Activated naive CD8-positive, alpha-beta T cell (primary cell): Measurements from ENCODE around the gene USP37.
"Not testable (repeated sequence)": the region's sequence is repeated elsewhere in the genome, so short reads cannot be mapped to it uniquely, and the experiment has no call there.

Experiments used
- H3K27ac Mint-ChIP-seq: one replicate; pipeline ENCODE4 v1.8.0; 2021; ENCODE audit warnings: mixed read lengths
- H3K27me3 Mint-ChIP-seq: one replicate; pipeline ENCODE4 v1.8.0; 2021; ENCODE audit warnings: mixed read lengths
- H3K36me3 Mint-ChIP-seq: one replicate; pipeline ENCODE4 v1.8.0; 2021; ENCODE audit warnings: mixed read lengths
- H3K4me1 Mint-ChIP-seq: one replicate; pipeline ENCODE4 v1.8.0; 2021; ENCODE audit warnings: low read depth, mixed read lengths
- H3K4me3 Mint-ChIP-seq: one replicate; pipeline ENCODE4 v1.8.0; 2021; ENCODE audit warnings: mild to moderate bottlenecking, mixed read lengths
- H3K9me3 Mint-ChIP-seq: one replicate; pipeline ENCODE4 v1.8.0; 2021; ENCODE audit warnings: low read depth, mixed read lengths

Gene USP37

DNA sequence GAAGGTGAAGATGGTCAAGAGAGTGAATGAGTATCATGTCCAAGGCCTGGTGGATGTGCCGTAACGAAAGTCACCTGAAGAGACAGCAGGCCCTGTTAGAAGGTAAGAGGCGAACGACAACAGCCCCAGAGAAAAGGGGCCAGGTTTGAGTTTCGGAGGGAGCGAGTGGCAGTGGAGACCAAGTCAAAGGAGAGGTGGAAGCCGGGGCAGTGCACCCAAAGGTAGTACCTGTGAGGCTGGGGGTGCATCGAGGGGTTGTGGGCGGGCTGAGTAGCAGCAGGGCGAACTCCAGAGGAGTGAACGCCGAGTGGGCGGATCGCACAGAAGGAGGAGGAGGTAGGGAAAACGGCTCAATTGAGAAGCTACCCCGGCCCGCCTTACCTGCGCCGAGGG lies 358 bp downstream of the USP37 start:
- H3K36me3 Mint-ChIP-seq: peaks cover 9% of the 10 kb centered on the region
- no peaks in the 10 kb centered on the region for H3K9me3 Mint-ChIP-seq
- H3K4me1 Mint-ChIP-seq: peaks cover 60% of the 10 kb centered on the region
- H3K27me3 Mint-ChIP-seq: no peaks in the 10 kb centered on the region
- H3K27ac Mint-ChIP-seq: peak overlapping the region; percentile 100
- H3K4me3 Mint-ChIP-seq: peak overlapping the region; percentile 96

DNA sequence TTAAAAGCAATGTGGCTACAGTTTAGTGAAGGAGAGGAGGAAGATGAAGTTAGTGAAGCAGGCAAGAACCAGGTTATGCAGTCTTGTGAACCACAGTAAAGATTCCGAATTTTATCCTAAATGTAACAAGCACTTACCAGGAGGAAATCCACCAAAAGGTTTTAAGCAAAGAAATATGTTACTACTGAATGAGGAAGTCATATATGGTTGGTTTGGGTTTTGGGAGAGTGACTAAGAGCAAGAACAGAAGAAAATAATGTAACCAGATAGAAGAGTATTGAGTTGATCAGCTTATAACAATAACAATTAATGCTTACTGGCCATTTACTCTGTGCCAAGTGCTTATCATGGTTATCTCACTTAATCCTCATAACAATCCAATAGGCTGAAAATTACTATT lies 1.9 kb downstream of the USP37 start:
- Mint-ChIP-seq H3K9me3 (no peaks in the 10 kb centered on the region), H3K27me3 (no peaks in the 10 kb centered on the region), H3K4me1 (peaks cover 60% of the 10 kb centered on the region), H3K27ac (peak overlapping the region; percentile 100), H3K4me3 (peak overlapping the region; percentile 96), H3K36me3 (peaks cover 12% of the 10 kb centered on the region)

DNA sequence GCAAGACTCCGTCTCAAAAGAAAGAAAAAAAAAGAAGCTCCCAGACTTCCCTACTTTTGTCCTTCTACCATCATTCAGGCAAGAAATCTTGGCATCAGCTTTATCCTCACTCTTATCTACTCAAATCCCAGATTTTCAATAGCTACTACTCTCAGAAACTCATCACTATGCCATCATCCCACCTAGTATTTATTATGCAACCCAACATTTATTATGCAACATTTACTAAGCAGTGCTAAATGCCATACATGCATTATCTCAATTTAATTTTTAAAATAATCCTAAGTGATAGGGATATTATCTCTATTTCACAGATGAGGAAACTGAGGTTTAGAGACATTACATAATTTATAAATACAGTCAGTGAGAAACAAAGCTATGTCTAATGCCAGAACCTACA lies 4.1 kb downstream of the USP37 start:
- no peaks in the 10 kb centered on the region for H3K9me3 Mint-ChIP-seq
- no peak overlapping the region for H3K4me3 Mint-ChIP-seq
- H3K27me3 Mint-ChIP-seq: no peaks in the 10 kb centered on the region
- no peak overlapping the region for H3K27ac Mint-ChIP-seq
- peaks cover 18% of the 10 kb centered on the region for H3K36me3 Mint-ChIP-seq
- peaks cover 46% of the 10 kb centered on the region for H3K4me1 Mint-ChIP-seq

DNA sequence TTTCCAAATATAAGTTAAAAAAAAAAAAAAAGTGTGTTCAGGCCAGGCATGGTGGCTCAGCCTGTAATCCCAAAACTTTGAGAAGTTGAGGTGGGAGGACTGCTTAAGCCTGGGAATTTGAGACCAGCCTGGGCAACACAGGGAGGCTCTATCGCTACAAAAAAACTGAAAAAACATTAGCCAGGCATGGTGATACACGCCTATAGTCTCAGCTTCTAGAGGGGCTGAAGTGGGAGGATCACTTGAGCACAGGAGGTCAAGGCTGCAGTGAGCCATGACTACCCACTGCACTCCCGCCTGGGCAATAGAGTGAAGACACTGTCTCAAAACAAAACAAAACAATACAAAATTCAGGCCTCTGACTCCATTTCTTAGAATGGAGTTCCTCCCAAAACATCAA lies 9.2 kb downstream of the USP37 start:
- no peaks in the 10 kb centered on the region for H3K9me3 Mint-ChIP-seq
- H3K4me3 Mint-ChIP-seq: no peak overlapping the region
- H3K4me1 Mint-ChIP-seq: peaks cover 26% of the 10 kb centered on the region
- peaks cover 14% of the 10 kb centered on the region for H3K36me3 Mint-ChIP-seq
- H3K27me3 Mint-ChIP-seq: no peaks in the 10 kb centered on the region
- no peak overlapping the region for H3K27ac Mint-ChIP-seq

DNA sequence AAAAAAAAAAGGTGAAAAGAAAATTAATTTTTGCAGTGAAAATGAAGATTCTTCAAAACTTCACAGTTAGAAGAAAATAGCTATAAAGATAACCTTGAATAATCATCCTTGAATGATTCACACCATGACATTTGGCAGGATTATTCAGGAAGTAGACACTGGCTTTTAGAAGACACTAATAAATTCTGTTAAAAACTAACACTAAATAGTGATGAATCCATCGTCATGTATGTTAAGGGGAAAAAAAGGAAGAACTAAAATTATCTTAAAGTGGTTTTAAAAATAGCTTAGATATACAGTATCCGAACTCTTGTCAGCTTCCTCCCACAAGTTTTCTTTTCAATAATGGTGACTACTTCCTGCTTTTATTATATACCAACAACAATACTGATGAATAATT lies 10.2 kb downstream of the USP37 start:
- peaks cover 19% of the 10 kb centered on the region for H3K36me3 Mint-ChIP-seq
- H3K4me1 Mint-ChIP-seq: peaks cover 16% of the 10 kb centered on the region
- H3K27me3 Mint-ChIP-seq: no peaks in the 10 kb centered on the region
- no peak overlapping the region for H3K4me3 Mint-ChIP-seq
- H3K27ac Mint-ChIP-seq: no peak overlapping the region
- no peaks in the 10 kb centered on the region for H3K9me3 Mint-ChIP-seq

DNA sequence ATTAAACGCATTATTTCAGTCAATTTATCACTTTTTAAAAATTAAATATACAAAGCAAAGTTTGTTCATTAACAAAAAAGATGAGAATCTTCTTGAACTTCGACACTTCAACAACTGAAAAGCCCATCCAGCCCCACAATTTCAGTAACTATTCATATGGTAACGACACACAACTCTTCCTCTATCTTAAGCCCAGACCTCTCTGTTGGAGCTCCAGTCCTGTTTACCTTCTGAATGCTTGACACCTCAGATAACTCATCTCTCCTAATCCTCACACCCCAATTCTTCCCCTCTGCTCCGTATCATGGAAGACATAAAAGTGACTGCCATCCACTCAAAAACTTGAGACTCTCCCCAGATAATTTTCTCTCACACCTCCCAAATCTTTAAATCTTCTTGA lies 12.6 kb downstream of the USP37 start:
- Mint-ChIP-seq H3K36me3 (peaks cover 17% of the 10 kb centered on the region), H3K4me3 (no peak overlapping the region), H3K9me3 (no peaks in the 10 kb centered on the region), H3K27me3 (no peaks in the 10 kb centered on the region), H3K4me1 (peaks cover 6% of the 10 kb centered on the region), H3K27ac (no peak overlapping the region)

DNA sequence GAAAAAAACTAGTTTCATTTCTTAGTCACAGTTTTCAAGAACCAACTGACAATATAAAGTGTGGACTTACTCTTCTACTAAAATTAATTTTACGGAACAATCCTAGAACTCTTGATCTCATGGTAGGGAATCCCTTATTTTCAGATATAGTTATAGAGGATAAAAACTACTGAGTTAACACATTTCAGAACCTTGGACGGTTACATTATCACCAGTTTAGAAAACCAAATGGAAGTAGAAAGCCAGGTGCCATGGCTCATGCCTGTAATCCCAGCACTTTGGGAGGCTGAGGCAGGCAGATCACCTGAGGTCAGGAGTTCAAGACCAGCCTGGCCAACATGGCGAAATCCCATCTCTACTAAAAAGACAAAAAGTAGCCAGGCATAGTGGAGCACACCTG lies 13.9 kb downstream of the USP37 start:
- not testable (repeated sequence) for H3K27me3 Mint-ChIP-seq, H3K27ac Mint-ChIP-seq, H3K9me3 Mint-ChIP-seq, H3K4me3 Mint-ChIP-seq, H3K4me1 Mint-ChIP-seq
- peaks cover 17% of the 10 kb centered on the region for H3K36me3 Mint-ChIP-seq

DNA sequence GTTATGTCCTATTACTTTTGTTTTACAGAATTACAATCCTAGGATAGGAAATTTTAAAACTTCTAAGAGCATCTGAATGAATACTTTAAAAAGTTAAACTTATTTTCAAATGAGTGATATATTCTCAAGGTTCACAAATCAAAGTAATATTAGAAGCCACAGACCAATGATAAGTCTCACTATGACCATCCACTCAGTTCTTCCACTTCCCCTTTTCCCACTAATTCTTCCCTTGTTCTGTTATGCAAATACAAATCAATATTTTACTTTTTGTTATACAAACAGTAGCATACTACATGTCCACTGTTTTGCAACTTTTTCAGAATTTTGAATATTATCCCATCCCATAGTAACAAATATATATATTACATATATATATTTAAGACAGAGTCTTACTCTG lies 20.2 kb downstream of the USP37 start:
- H3K9me3 Mint-ChIP-seq: no peaks in the 10 kb centered on the region
- H3K4me1 Mint-ChIP-seq: no peaks in the 10 kb centered on the region
- no peak overlapping the region for H3K4me3 Mint-ChIP-seq
- peaks cover 13% of the 10 kb centered on the region for H3K36me3 Mint-ChIP-seq
- no peak overlapping the region for H3K27ac Mint-ChIP-seq
- H3K27me3 Mint-ChIP-seq: no peaks in the 10 kb centered on the region

DNA sequence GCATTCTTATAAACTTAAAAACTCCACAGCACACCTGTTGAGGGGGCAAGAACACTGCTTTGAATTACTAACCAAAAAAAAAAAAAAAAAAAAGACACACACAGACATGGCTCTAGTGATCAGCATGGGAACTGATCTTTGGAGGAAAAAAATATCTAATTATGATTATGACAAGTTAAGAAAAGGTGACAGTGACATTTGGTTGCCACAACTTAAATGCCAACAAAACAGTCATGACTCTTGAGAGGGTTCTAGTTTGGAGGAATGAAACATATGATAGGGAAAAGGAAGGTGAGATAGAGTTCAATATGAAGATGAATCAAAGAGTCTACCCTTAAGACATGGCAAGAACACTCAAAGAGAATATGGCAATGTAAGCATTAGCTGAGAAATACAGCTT lies 20.6 kb downstream of the USP37 start:
- Mint-ChIP-seq H3K27ac (no peak overlapping the region), H3K4me1 (no peaks in the 10 kb centered on the region), H3K36me3 (peaks cover 13% of the 10 kb centered on the region), H3K9me3 (no peaks in the 10 kb centered on the region), H3K4me3 (no peak overlapping the region), H3K27me3 (no peaks in the 10 kb centered on the region)

DNA sequence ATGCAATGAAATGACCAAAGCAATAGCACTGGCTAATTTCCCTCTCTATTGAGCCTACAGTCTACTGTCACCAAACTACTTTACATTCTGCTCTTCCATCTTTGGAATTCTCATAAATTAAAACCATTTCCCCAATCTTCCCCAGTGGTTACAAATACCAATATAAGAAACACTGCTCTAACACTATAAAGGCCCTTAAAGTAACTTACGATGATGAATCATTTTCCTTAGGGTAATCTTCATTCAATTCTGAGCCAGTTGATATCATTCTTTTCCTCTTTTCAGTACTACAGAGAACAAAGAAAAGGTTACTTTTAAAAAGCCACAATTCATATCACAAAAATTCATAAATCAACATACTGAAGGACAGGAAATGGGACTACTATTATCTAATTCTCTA lies 22.1 kb downstream of the USP37 start:
- no peaks in the 10 kb centered on the region for H3K27me3 Mint-ChIP-seq
- peak overlapping the region; percentile 41 for H3K27ac Mint-ChIP-seq
- H3K4me1 Mint-ChIP-seq: no peaks in the 10 kb centered on the region
- no peak overlapping the region for H3K4me3 Mint-ChIP-seq
- H3K36me3 Mint-ChIP-seq: peaks cover 12% of the 10 kb centered on the region
- no peaks in the 10 kb centered on the region for H3K9me3 Mint-ChIP-seq

DNA sequence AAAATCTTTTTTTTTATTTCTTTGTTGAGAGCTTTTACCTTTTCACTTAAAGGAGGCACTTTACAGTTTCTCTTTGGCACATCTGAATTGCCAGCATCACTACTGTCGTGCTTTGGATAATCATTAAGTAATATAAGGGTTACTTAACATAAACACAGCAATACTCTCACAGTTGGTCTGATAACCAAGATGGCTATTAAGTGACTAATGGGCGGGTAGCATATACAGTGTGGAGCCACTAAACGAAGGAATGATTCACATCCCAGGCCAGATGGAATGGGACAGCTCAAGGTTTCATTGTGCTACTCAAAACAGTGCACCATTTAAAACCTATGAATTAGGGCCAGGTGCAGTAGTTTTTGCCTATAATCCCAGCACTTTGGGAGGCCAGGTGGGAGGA lies 28.1 kb downstream of the USP37 start:
- peaks cover 15% of the 10 kb centered on the region for H3K36me3 Mint-ChIP-seq
- H3K4me3 Mint-ChIP-seq: no peak overlapping the region
- H3K27ac Mint-ChIP-seq: no peak overlapping the region
- H3K27me3 Mint-ChIP-seq: no peaks in the 10 kb centered on the region
- H3K9me3 Mint-ChIP-seq: no peaks in the 10 kb centered on the region
- H3K4me1 Mint-ChIP-seq: no peaks in the 10 kb centered on the region

DNA sequence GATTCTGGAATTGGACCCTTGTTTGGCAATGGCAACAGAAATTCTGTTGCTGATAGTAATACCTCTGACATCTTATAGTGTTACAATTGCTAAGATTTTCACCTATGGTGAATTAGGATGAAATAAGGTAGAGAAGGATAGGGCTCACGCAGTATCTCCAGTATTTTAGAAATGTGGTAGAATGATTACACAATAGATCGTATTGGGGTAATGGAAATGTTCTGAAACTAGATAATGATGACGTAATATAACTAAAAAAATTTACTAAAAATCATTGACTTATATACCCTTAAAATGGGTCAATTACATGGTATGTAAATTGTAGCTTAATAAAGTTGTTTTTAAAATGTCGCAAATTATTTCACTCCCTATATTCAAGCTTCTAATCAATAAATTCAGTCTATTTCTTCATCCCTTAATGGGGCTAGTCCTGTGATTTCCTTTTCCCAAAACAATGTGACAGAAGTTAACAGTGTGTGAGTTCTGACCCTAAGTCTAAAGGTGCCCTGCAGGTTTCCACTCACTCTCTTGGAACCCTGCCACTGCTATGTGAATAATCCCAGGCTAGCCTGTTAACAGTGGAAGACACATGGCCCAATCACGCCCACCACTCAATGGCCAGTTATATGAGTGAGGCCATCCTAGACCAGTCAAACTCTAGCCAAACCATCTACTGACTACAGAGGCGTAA lies 31.2 kb downstream of the USP37 start:
- Mint-ChIP-seq H3K27ac (no peak overlapping the region), H3K4me1 (no peaks in the 10 kb centered on the region), H3K4me3 (no peak overlapping the region), H3K36me3 (peaks cover 13% of the 10 kb centered on the region), H3K27me3 (no peaks in the 10 kb centered on the region), H3K9me3 (no peaks in the 10 kb centered on the region)

DNA sequence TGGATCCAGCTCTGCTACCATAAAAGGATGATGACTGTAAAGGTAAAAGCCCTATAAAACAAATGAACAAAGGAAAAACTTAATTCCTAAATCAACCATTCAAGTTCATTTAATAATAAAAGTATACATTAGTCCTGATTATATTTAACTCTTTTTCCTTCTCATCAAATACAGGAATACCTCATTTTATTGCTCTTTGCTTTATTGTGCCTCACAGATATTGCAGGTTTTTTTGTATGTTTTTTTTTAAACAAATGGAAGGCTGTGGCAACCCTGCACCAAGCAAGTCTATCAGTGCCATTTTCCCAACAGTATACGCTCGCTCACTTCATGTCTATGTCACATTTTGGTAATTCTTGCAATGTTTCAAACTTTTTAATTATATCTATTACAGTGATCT lies 38.2 kb downstream of the USP37 start:
- H3K4me3 Mint-ChIP-seq: no peak overlapping the region
- peaks cover 20% of the 10 kb centered on the region for H3K36me3 Mint-ChIP-seq
- no peak overlapping the region for H3K27ac Mint-ChIP-seq
- no peaks in the 10 kb centered on the region for H3K27me3 Mint-ChIP-seq
- H3K4me1 Mint-ChIP-seq: peaks cover 3% of the 10 kb centered on the region
- H3K9me3 Mint-ChIP-seq: no peaks in the 10 kb centered on the region

DNA sequence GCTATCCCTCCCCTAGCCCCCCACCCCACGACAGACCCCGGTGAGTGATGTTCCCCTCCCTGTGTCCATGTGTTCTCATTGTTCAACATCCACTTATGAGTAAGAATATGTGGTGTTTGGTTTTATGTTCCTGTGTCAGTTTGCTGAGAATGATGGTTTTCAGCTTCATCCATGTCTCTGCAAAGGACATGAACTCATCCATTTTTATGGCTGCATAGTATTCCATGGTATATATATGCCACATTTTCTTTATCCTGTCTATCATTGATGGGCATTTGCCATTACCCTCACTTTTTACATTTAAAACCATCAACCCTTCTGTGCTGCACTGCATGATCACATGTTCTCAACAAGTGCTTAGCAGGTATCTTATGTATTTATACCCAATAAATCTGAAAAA lies 39.7 kb downstream of the USP37 start:
- not testable (repeated sequence) for H3K4me1 Mint-ChIP-seq, H3K27me3 Mint-ChIP-seq, H3K4me3 Mint-ChIP-seq, H3K9me3 Mint-ChIP-seq, H3K27ac Mint-ChIP-seq
- H3K36me3 Mint-ChIP-seq: peaks cover 27% of the 10 kb centered on the region

DNA sequence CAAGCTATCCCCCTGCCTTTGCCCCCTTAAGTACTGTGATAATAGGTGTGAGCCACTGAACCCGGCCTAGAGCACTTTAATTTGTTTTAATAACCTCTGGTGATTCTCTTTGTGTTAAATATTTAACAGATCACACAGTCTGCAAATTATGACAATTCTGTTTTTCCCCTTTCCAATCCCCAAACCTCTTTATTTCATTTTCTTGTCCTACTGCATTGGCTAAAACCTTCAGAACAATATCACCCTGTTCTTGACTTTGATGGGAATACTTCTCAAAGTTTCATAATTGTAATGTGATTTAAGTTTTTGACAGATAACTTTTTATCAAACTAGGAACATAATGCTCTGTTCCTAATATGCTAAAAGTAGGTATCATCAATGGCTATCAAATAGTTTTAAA lies 44.5 kb downstream of the USP37 start:
- Mint-ChIP-seq H3K27me3 (no peaks in the 10 kb centered on the region), H3K4me3 (no peak overlapping the region), H3K36me3 (peaks cover 22% of the 10 kb centered on the region), H3K27ac (no peak overlapping the region), H3K4me1 (no peaks in the 10 kb centered on the region), H3K9me3 (no peaks in the 10 kb centered on the region)

DNA sequence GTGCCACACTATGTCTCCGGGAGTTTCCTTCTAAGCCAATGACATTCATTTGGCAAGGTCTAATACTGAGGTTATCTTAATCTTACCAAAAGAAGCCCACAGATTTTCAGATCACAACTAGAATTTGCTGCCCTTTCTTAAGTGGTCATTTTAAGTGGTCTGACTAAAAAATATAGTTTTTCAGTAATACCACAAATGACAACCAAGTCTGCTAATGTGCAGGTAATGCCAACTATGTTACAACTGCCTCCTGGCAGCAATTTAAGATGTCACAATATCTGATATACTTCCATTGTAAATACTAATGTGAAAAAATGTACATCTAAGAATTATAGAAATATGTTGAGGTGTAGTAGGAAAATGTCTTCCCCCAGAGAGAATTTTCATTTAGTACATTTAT lies 49.3 kb downstream of the USP37 start:
- peak overlapping the region; percentile 17 for H3K27ac Mint-ChIP-seq
- peaks cover 15% of the 10 kb centered on the region for H3K36me3 Mint-ChIP-seq
- no peaks in the 10 kb centered on the region for H3K9me3 Mint-ChIP-seq
- H3K4me3 Mint-ChIP-seq: no peak overlapping the region
- no peaks in the 10 kb centered on the region for H3K27me3 Mint-ChIP-seq
- H3K4me1 Mint-ChIP-seq: peaks cover 6% of the 10 kb centered on the region
